CD14-positive monocyte (primary cell): ENCODE results near the gene CYP27C1. TPM values are rescaled to one million over a fixed set of nuclear protein-coding genes. Genes with fewer than 3 reads are reported as not detected.

Experiments used
- DNase-seq, 3 donors: peaks; one replicate each; pipeline ENCODE4 v3.0.0-alpha.2; 2011 to 2022
- H2AFZ ChIP-seq: 2 replicates; pipeline ENCODE4 v1.6.0; 2012; ENCODE audit warnings: mild to moderate bottlenecking, low read depth, low read length, inconsistent platforms; ENCODE audit not compliant: insufficient read depth, poor library complexity, severe bottlenecking
- H3K27ac ChIP-seq, 2 donors: 1 replicate in 1 of 2; 2 replicates in 1 of 2; pipeline ENCODE4 v1.5.1; 2012 to 2013; ENCODE audit warnings: low read length in 2 of 2, control low read depth in 1 of 2, inconsistent platforms in 1 of 2, low read depth in 1 of 2, mild to moderate bottlenecking in 1 of 2
- H3K27me3 ChIP-seq, 2 donors: one replicate each; pipeline versions ENCODE4 v1.6.0 to v1.6.1; 2011 to 2013; ENCODE audit warnings: low read length in 2 of 2; ENCODE audit not compliant: control insufficient read depth in 2 of 2, insufficient read depth in 2 of 2
- H3K36me3 ChIP-seq, 2 donors: replicated peaks in 1 of 2; 1 replicate in 1 of 2; 2 replicates in 1 of 2; pipeline versions ENCODE4 v1.5.1 to v1.6.1; 2012 to 2013; ENCODE audit warnings: low read length in 2 of 2, control low read depth in 1 of 2, inconsistent platforms in 1 of 2, mild to moderate bottlenecking in 1 of 2; ENCODE audit not compliant: insufficient read depth in 2 of 2, control insufficient read depth in 1 of 2
- H3K4me1 ChIP-seq, 2 donors: 1 replicate in 1 of 2; 2 replicates in 1 of 2; pipeline versions ENCODE4 v1.5.1 to v1.6.1; 2012 to 2013; ENCODE audit warnings: low read length in 2 of 2, control low read depth in 1 of 2, inconsistent platforms in 1 of 2, mild to moderate bottlenecking in 1 of 2, moderate library complexity in 1 of 2; ENCODE audit not compliant: insufficient read depth in 2 of 2, control insufficient read depth in 1 of 2
- H3K4me2 ChIP-seq: replicated peaks from 2 replicates; pipeline ENCODE3; 2012; ENCODE audit warnings: low read length, moderate library complexity, mild to moderate bottlenecking; ENCODE audit not compliant: poor library complexity, severe bottlenecking; ENCODE audit errors: extremely low read depth
- H3K4me3 ChIP-seq, 3 experiments: fragments of 200-600 bp in 1 of 3; sonication (generic) in 1 of 3; replicated peaks in 1 of 3; 1 replicate in 2 of 3; 2 replicates in 1 of 3; pipeline ENCODE4 v1.5.1; 2011 to 2013; ENCODE audit warnings: low read length in 3 of 3, mild to moderate bottlenecking in 3 of 3, control low read depth in 2 of 3, low read depth in 2 of 3, inconsistent platforms in 1 of 3, moderate library complexity in 1 of 3
- H3K79me2 ChIP-seq: 2 replicates; pipeline ENCODE4 v1.6.0; 2012; ENCODE audit warnings: mild to moderate bottlenecking, control low read depth, inconsistent platforms, low read length, moderate library complexity; ENCODE audit not compliant: insufficient read depth
- H3K9ac ChIP-seq: 2 replicates; pipeline ENCODE4 v1.6.0; 2017; ENCODE audit warnings: low read length, mild to moderate bottlenecking; ENCODE audit not compliant: insufficient read depth, poor library complexity, severe bottlenecking
- H3K9me3 ChIP-seq, 2 donors: replicated peaks in 1 of 2; 1 replicate in 1 of 2; 2 replicates in 1 of 2; pipeline versions ENCODE4 v1.5.1 to v1.6.1; 2012 to 2013; ENCODE audit warnings: low read length in 2 of 2, control low read depth in 1 of 2; ENCODE audit not compliant: control insufficient read depth in 1 of 2, insufficient read depth in 1 of 2
- H4K20me1 ChIP-seq: 2 replicates; pipeline ENCODE4 v1.6.0; 2012; ENCODE audit warnings: mild to moderate bottlenecking, low read length, control low read depth, moderate library complexity; ENCODE audit not compliant: insufficient read depth
- H3K27ac Mint-ChIP-seq, 7 donors: one replicate each; pipeline ENCODE4 v1.8.0; 2020; ENCODE audit warnings: mild to moderate bottlenecking in 7 of 7, mixed read lengths in 7 of 7, moderate library complexity in 6 of 7, inconsistent platforms in 2 of 7
- H3K27me3 Mint-ChIP-seq, 3 donors: one replicate each; pipeline ENCODE4 v1.8.0; 2021 to 2022; ENCODE audit warnings: low read depth in 3 of 3, mild to moderate bottlenecking in 3 of 3, mixed read lengths in 3 of 3, moderate library complexity in 3 of 3, inconsistent platforms in 1 of 3
- H3K36me3 Mint-ChIP-seq, 2 donors: one replicate each; pipeline ENCODE4 v1.8.0; 2020; ENCODE audit warnings: mixed read lengths in 2 of 2, inconsistent platforms in 1 of 2, mild to moderate bottlenecking in 1 of 2
- H3K4me1 Mint-ChIP-seq: one replicate; pipeline ENCODE4 v1.8.0; 2020; ENCODE audit warnings: mild to moderate bottlenecking, mixed read lengths
- H3K4me3 Mint-ChIP-seq, 2 donors: one replicate each; pipeline ENCODE4 v1.8.0; 2020; ENCODE audit warnings: mild to moderate bottlenecking in 2 of 2, mixed read lengths in 2 of 2, moderate library complexity in 1 of 2
- H3K9me3 Mint-ChIP-seq, 7 donors: one replicate each; pipeline ENCODE4 v1.8.0; 2020 to 2022; ENCODE audit warnings: mixed read lengths in 7 of 7, mild to moderate bottlenecking in 6 of 7, moderate library complexity in 6 of 7, inconsistent platforms in 2 of 7
- CTCF ChIP-seq: fragments of 200-600 bp; IDR thresholded peaks from one replicate; pipeline ENCODE4 v1.8.0; 2022; ENCODE audit warnings: antibody characterized with exemption, mild to moderate bottlenecking
- WGBS: methylation state at CpG from one replicate; pipeline ENCODE4 v1.1.5; 2013; ENCODE audit warnings: missing lambda C conversion rate; ENCODE audit not compliant: insufficient coverage; 5-methylcytosine and 5-hydroxymethylcytosine counted together
- intact Hi-C, 2 donors: fragments of 100-400 bp; cut with micrococcal nuclease; formaldehyde crosslinking; loops; one replicate each; pipeline versions ENCODE4 v1.15.0 to v1.15.1; 2023
- polyA plus RNA-seq, 3 donors: library from polyadenylated mRNA; depleted of rRNA in 1 of 3; unstranded in 2 of 3; stranded (reverse) in 1 of 3; fragments of 300-500 nt in 2 of 3; fragments of >200 nt in 1 of 3; fragmentation: Illumina TruSeq in 2 of 3; gene quantifications; 1 replicate in 2 of 3; 2 replicates in 1 of 3; pipeline ENCODE4 v1.2.3, GENCODE V29; 2012 to 2021

CYP27C1 gene
- polyA plus RNA-seq, 3 donors = not detected

GRCh38 chr2:127191331-127192219 is 28.5 kb downstream of the CYP27C1 start:
- Mint-ChIP-seq H3K27ac (no peak overlapping the region), H3K4me3 (no peak overlapping the region), H3K36me3 (no peaks in the 10 kb centered on the region), H3K9me3 (peaks cover 0 to 3% (median 0%) of the 10 kb centered on the region in 7 donors), H3K27me3 (peaks cover 5 to 12% (median 8%) of the 10 kb centered on the region in 3 donors), H3K4me1 (no peaks in the 10 kb centered on the region)
- Histone ChIP-seq H3K79me2 (no peaks in the 10 kb centered on the region), H4K20me1 (no peaks in the 10 kb centered on the region), H3K27ac (no peak overlapping the region), H3K9ac (no peak overlapping the region), H3K4me2 (no peak overlapping the region), H2AFZ (no peak overlapping the region), H3K4me1 (no peaks in the 10 kb centered on the region), H3K9me3 (no peaks in the 10 kb centered on the region), H3K36me3 (no peaks in the 10 kb centered on the region), H3K4me3 (no peak overlapping the region), H3K27me3 (no peaks in the 10 kb centered on the region)
- intact Hi-C loops = no loop called here
- TF ChIP-seq CTCF = no peak
- WGBS = 97% methylated on average over 12 of the region's 13 CpGs
- no peak for DNase-seq

GRCh38 chr2:127188797-127189196 is 31.3 kb downstream of the CYP27C1 start:
- no peak overlapping the region for H3K4me3 Mint-ChIP-seq
- H3K4me2 ChIP-seq = no peak overlapping the region

More at GRCh38 chr2:127188797-127189196, 31.3 kb downstream of the CYP27C1 start:
- Mint-ChIP-seq H3K36me3 (no peaks in the 10 kb centered on the region), H3K4me1 (peaks cover 11% of the 10 kb centered on the region), H3K27me3 (peaks cover 6 to 19% (median 10%) of the 10 kb centered on the region in 3 donors), H3K27ac (no peak overlapping the region), H3K9me3 (peaks cover 0 to 3% (median 0%) of the 10 kb centered on the region in 7 donors)
- DNase-seq = no peak
- Histone ChIP-seq H3K79me2 (no peaks in the 10 kb centered on the region), H3K27me3 (no peaks in the 10 kb centered on the region), H3K36me3 (no peaks in the 10 kb centered on the region), H3K27ac (no peak overlapping the region), H3K9ac (no peak overlapping the region), H3K4me3 (no peak overlapping the region), H4K20me1 (no peaks in the 10 kb centered on the region), H3K4me1 (peaks cover 6 to 9% of the 10 kb centered on the region in 2 donors), H2AFZ (no peak overlapping the region), H3K9me3 (no peaks in the 10 kb centered on the region)
- intact Hi-C loops = no loop called here
- TF ChIP-seq CTCF = no peak
- WGBS = 94% methylated on average over 3 of the region's 8 CpGs
